Stomach (tissue), 9 donors: ENCODE measurements around the gene RBM10. TPM values are rescaled to one million over a fixed set of nuclear protein-coding genes. Genes with fewer than 3 reads are reported as not detected.

Experiments
- DNase-seq, 2 donors: peaks; one replicate each; pipeline versions ENCODE4 v3.0.0 to v3.0.0-alpha.2; 2013 to 2019
- H3K27ac ChIP-seq, 5 donors: fragments of 200-600 bp in 4 of 5; sonication (generic) in 4 of 5; one replicate each; pipeline ENCODE4 v1.5.1; 2013 to 2019; ENCODE audit warnings: mild to moderate bottlenecking in 1 of 5, moderate library complexity in 1 of 5
- H3K27me3 ChIP-seq, 3 donors: fragments of 200-600 bp; sonication (generic); one replicate each; pipeline ENCODE4 v1.5.1; 2017 to 2019; ENCODE audit warnings: mixed run types in 1 of 3
- H3K36me3 ChIP-seq, 4 donors: fragments of 200-600 bp; sonication (generic); 1 replicate in 3 of 4; 2 replicates in 1 of 4; pipeline ENCODE4 v1.5.1; 2016 to 2019
- H3K4me1 ChIP-seq, 4 donors: fragments of 200-600 bp; sonication (generic); one replicate each; pipeline ENCODE4 v1.5.1; 2016 to 2019
- H3K4me3 ChIP-seq, 4 donors: fragments of 200-600 bp; sonication (generic) in 3 of 4; one replicate each; pipeline ENCODE4 v1.5.1; 2016 to 2019; ENCODE audit warnings: mild to moderate bottlenecking in 1 of 4
- H3K9me3 ChIP-seq, 4 donors: fragments of 200-600 bp; sonication (generic); one replicate each; pipeline ENCODE4 v1.5.1; 2016 to 2019
- EP300 ChIP-seq: sonication (generic); formaldehyde crosslinking; IDR thresholded peaks from one replicate; pipeline ENCODE4 v1.6.1; 2017; ENCODE audit warnings: antibody characterized with exemption
- POLR2A ChIP-seq, 4 donors: fragments of 450-650 bp; IDR thresholded peaks; one replicate each; pipeline ENCODE4 v1.6.1; 2016; ENCODE audit warnings: antibody characterized with exemption in 4 of 4, control low read depth in 2 of 4, mild to moderate bottlenecking in 1 of 4, moderate library complexity in 1 of 4
- POLR2AphosphoS5 ChIP-seq, 3 donors: sonication (generic); formaldehyde crosslinking; IDR thresholded peaks; one replicate each; pipeline ENCODE4 v1.6.1; 2016; ENCODE audit warnings: antibody characterized with exemption in 3 of 3
- WGBS, 5 donors: extraction: QIAGEN DNeasy Blood & Tissue Kit in 3 of 5; methylation state at CpG; one replicate each; pipeline versions ENCODE4 v1.1.5 to v1.1.7; 2013 to 2018; 5-methylcytosine and 5-hydroxymethylcytosine counted together
- intact Hi-C: fragments of 100-400 bp; cut with DNase I; formaldehyde crosslinking; loops from one replicate; pipeline ENCODE4 v1.15.1; 2023; ENCODE audit warnings: low total_unique reads
- polyA plus RNA-seq, 3 donors: library from polyadenylated mRNA; stranded (reverse); fragments of 200-250 nt; gene quantifications; one replicate each; pipeline ENCODE4 v1.2.3, GENCODE V29; 2013
- total RNA-seq, 5 donors: library from RNA; depleted of rRNA; stranded (reverse); fragments of >200 nt; gene quantifications; one replicate each; pipeline versions ENCODE4 v1.1.0 to v1.2.3, GENCODE V29; 2014 to 2016
- TF ChIP-seq, protein P1 (sequence below), 7 experiments: fragments of 450-650 bp in 4 of 7; fragments of 200-600 bp in 3 of 7; sonication (generic) in 3 of 7; IDR thresholded peaks; one replicate each; pipeline ENCODE4 v1.5.1; 2016 to 2019; ENCODE audit warnings: antibody characterized with exemption in 7 of 7, control low read depth in 2 of 7, mild to moderate bottlenecking in 1 of 7
- donor health status: healthy with polysubstance abuse.
- donor health status: Bipolar disorder and iron deficiency.
- donor health status: healthy.

RBM10 gene
- total and polyA plus RNA-seq, 8 donors: 1.8 to 51.3 (median 24.9) TPM

DNA sequence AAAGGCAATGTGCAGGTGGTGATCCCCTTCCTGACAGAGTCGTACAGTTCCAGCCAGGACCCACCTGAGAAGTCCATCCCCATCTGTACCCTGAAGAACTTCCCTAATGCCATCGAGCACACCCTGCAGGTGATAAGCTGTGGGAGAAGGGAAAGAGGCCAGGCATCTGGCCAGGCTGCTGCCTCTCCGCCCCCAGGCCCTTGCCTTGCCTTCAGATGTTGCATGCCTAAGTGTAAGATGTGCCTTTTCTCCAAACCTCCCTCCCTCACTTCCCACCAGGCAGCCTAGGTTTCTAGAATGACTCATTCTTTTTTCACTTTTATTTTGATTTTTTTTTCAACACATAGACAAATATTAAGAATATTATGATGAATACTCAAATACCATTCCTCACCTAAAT, 61.3 kb downstream of the RBM10 start:
- H3K36me3 ChIP-seq: peaks cover 36 to 100% (median 100%) of the 10 kb centered on the region in 4 donors

DNA sequence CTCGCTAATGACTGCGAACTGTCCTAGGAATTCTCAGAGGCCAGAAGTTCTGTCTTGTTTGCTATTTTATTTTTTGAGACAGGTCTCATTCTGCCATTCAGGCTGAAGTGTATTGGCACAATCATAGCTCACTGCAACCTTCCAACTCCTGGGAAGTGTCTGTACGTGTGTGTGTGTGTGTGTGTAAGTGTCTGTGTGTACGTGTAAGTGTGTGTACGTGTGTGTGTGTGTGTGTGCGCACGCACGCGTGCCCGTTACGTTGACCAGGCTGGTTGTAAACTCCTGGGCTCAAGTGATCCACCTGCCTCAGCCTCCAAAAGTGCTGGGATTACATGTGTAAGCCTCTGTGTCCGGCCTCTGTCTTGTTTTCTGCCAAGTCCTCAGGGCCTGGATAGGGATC, 63.1 kb downstream of the RBM10 start:
- WGBS, 5 donors: 85 to 91% (median 87%) methylated on average over 11 to 12 of the region's 12 CpGs
- Histone ChIP-seq H3K9me3 (no peaks in the 10 kb centered on the region), H3K27me3 (no peaks in the 10 kb centered on the region), H3K36me3 (peaks cover 34 to 100% (median 100%) of the 10 kb centered on the region in 4 donors), H3K27ac (no peak overlapping the region), H3K4me3 (no peak overlapping the region), H3K4me1 (no peaks in the 10 kb centered on the region)
- DNase-seq: no peak
- no peak for TF ChIP-seq EP300
- TF ChIP-seq POLR2AphosphoS5 (IDR thresholded peaks at IDR 0.05): no peak
- TF ChIP-seq POLR2A (IDR thresholded peaks at IDR 0.05): no peak
- TF ChIP-seq, protein P1, sequence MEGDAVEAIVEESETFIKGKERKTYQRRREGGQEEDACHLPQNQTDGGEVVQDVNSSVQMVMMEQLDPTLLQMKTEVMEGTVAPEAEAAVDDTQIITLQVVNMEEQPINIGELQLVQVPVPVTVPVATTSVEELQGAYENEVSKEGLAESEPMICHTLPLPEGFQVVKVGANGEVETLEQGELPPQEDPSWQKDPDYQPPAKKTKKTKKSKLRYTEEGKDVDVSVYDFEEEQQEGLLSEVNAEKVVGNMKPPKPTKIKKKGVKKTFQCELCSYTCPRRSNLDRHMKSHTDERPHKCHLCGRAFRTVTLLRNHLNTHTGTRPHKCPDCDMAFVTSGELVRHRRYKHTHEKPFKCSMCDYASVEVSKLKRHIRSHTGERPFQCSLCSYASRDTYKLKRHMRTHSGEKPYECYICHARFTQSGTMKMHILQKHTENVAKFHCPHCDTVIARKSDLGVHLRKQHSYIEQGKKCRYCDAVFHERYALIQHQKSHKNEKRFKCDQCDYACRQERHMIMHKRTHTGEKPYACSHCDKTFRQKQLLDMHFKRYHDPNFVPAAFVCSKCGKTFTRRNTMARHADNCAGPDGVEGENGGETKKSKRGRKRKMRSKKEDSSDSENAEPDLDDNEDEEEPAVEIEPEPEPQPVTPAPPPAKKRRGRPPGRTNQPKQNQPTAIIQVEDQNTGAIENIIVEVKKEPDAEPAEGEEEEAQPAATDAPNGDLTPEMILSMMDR (IDR thresholded peaks at IDR 0.05): no peak
- intact Hi-C loops: no loop called here

More for the DNA sequence above, 61.3 kb downstream of the RBM10 start:
- H3K27me3 ChIP-seq: no peaks in the 10 kb centered on the region
- TF ChIP-seq EP300 (no peak), POLR2A (IDR thresholded peaks at IDR 0.05) (no peak), POLR2AphosphoS5 (IDR thresholded peaks at IDR 0.05) (no peak)
- TF ChIP-seq, protein P1 (IDR thresholded peaks at IDR 0.05): no peak
- H3K27ac ChIP-seq: no peak overlapping the region
- no peaks in the 10 kb centered on the region for H3K9me3 ChIP-seq
- DNase-seq: no peak
- H3K4me1 ChIP-seq: no peaks in the 10 kb centered on the region
- WGBS, 5 donors: 54 to 85% (median 68%) methylated on average over 3 of the region's 3 CpGs
- intact Hi-C loops: no loop called here
- no peak overlapping the region for H3K4me3 ChIP-seq

DNA sequence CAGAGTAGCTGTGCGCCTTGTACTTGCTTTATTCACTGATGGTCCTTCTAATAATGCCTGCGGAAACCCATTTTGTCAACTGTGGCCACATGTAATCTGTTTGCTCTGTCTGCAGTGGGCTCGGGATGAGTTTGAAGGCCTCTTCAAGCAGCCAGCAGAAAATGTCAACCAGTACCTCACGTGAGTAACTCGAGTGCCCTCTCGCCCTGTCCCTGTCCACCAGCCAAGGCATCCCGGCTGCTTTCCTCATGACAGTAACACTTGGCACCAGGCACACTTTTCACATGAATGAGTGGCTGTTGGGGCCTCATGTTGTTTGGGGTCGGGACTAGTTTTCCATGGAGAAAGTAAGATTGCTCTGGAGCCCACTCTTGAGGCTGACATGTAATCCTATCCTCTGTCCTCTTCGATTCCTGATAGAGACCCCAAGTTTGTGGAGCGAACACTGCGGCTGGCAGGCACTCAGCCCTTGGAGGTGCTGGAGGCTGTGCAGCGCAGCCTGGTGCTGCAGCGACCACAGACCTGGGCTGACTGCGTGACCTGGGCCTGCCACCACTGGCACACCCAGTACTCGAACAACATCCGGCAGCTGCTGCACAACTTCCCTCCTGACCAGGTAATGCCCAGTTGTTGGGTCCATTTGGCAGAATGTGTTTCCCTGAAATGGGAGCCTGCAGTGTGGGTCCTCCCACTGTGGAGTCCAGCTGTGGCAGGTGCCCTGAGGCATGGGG, 64.7 kb downstream of the RBM10 start:
- Histone ChIP-seq H3K27ac (no peak overlapping the region), H3K36me3 (peaks cover 33 to 100% (median 100%) of the 10 kb centered on the region in 4 donors), H3K4me3 (no peak overlapping the region), H3K4me1 (no peaks in the 10 kb centered on the region), H3K27me3 (no peaks in the 10 kb centered on the region), H3K9me3 (no peaks in the 10 kb centered on the region)
- intact Hi-C loops: no loop called here
- no peak for TF ChIP-seq POLR2AphosphoS5 (IDR thresholded peaks at IDR 0.05)
- TF ChIP-seq POLR2A (IDR thresholded peaks at IDR 0.05): no peak
- no peak for TF ChIP-seq EP300
- TF ChIP-seq, protein P1 (IDR thresholded peaks at IDR 0.05): no peak
- 90 to 96% (median 94%) methylated on average over 11 to 16 of the region's 16 CpGs for WGBS, 5 donors
- DNase-seq: no peak

DNA sequence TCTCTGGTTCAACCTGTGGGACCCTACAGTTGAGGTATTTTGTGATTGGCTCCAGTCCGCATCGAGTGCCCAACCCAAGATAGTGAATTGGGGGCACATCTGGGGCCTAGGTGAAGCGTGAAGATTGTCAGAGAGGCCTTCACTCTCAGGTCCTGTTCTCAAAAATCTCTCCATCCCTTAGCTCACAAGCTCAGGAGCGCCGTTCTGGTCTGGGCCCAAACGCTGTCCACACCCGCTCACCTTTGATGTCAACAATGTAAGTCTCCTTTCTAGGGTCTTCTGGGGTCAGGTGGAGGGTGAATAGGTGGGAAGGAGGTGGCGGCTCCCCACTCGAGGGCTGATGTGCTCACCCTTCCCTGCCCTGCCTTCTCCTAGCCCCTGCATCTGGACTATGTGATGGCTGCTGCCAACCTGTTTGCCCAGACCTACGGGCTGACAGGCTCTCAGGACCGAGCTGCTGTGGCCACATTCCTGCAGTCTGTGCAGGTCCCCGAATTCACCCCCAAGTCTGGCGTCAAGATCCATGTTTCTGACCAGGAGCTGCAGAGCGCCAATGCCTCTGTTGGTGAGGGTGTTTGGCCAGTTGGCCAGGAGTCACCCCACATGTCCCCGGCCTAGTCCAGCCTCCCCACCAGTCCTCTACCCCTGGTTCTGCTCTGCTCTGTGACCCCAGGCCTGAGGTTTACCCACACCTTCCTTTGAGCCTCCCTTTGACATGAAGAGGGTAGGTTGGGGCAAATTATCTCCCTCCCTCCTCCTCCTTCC, 65.8 kb downstream of the RBM10 start:
- WGBS, 5 donors: 86 to 92% (median 91%) methylated on average over 11 to 15 of the region's 15 CpGs
- TF ChIP-seq POLR2AphosphoS5 (IDR thresholded peaks at IDR 0.05): no peak
- TF ChIP-seq POLR2A (IDR thresholded peaks at IDR 0.05): no peak
- no peak for TF ChIP-seq EP300
- TF ChIP-seq, protein P1 (IDR thresholded peaks at IDR 0.05): no peak
- Histone ChIP-seq H3K4me3 (no peak overlapping the region), H3K27me3 (no peaks in the 10 kb centered on the region), H3K36me3 (peaks cover 42 to 100% (median 100%) of the 10 kb centered on the region in 4 donors), H3K4me1 (no peaks in the 10 kb centered on the region), H3K9me3 (no peaks in the 10 kb centered on the region), H3K27ac (no peak overlapping the region)
- intact Hi-C loops: no loop called here
- no peak for DNase-seq
